Breast epithelium (tissue), 4 donors: ENCODE results near the gene DYSF. TPM values are rescaled to one million over a fixed set of nuclear protein-coding genes. Genes with fewer than 3 reads are reported as not detected.

Experiments
- DNase-seq, 2 donors: peaks; one replicate each; pipeline ENCODE4 v3.0.0-alpha.2; 2019; ENCODE audit warnings: low spot score in 2 of 2
- H3K27ac ChIP-seq, 2 donors: fragments of 200-600 bp; sonication (generic) in 1 of 2; one replicate each; pipeline ENCODE4 v1.5.1; 2016 to 2019; ENCODE audit warnings: mild to moderate bottlenecking in 1 of 2
- H3K27me3 ChIP-seq, 2 donors: fragments of 200-600 bp; sonication (generic) in 1 of 2; one replicate each; pipeline versions ENCODE4 v1.5.1 to v1.6.0; 2017 to 2019; ENCODE audit warnings: control low read depth in 1 of 2, mild to moderate bottlenecking in 1 of 2
- H3K36me3 ChIP-seq: fragments of 200-600 bp; one replicate; pipeline ENCODE4 v1.5.1; 2019
- H3K4me1 ChIP-seq, 2 donors: fragments of 200-600 bp; sonication (generic); one replicate each; pipeline ENCODE4 v1.5.1; 2016 to 2019; ENCODE audit warnings: control low read depth in 1 of 2
- H3K4me3 ChIP-seq, 3 donors: fragments of 200-600 bp; sonication (generic); 1 replicate in 2 of 3; 2 replicates in 1 of 3; pipeline ENCODE4 v1.5.1; 2016 to 2019; ENCODE audit warnings: mild to moderate bottlenecking in 3 of 3, moderate library complexity in 2 of 3
- H3K9me3 ChIP-seq, 2 donors: fragments of 200-600 bp; sonication (generic) in 1 of 2; one replicate each; pipeline ENCODE4 v1.5.1; 2016 to 2019; ENCODE audit warnings: control low read depth in 1 of 2
- CTCF ChIP-seq, 3 donors: fragments of 450-650 bp; IDR thresholded peaks; one replicate each; pipeline ENCODE4 v1.5.1; 2016 to 2017; ENCODE audit warnings: antibody characterized with exemption in 3 of 3, mild to moderate bottlenecking in 3 of 3, moderate library complexity in 3 of 3
- POLR2A ChIP-seq: fragments of 450-650 bp; IDR thresholded peaks from one replicate; pipeline ENCODE4 v1.6.1; 2016; ENCODE audit warnings: antibody characterized with exemption, mild to moderate bottlenecking, moderate library complexity
- POLR2AphosphoS5 ChIP-seq, 3 donors: sonication (generic); formaldehyde crosslinking; IDR thresholded peaks; one replicate each; pipeline ENCODE4 v1.6.1; 2017; ENCODE audit warnings: antibody characterized with exemption in 3 of 3
- intact Hi-C: fragments of 100-400 bp; cut with DNase I; formaldehyde crosslinking; loops from one replicate; pipeline ENCODE4 v1.15.1; 2023; ENCODE audit warnings: low total_unique reads
- total RNA-seq, 3 donors: library from RNA; depleted of rRNA; stranded (reverse); fragments of >200 nt; gene quantifications; one replicate each; pipeline ENCODE4 v1.1.0, GENCODE V29; 2016

The DYSF gene
- total RNA-seq, 3 donors from 2014 or later, result 3.0 to 15.7 (median 4.8) TPM

- intact Hi-C loops, result loop anchor here (5.0 kb wide), 1 partner anchor 1288 kb away; no protein-coding TSS in a partner anchor
- TF ChIP-seq POLR2A (no peak), POLR2AphosphoS5 (IDR thresholded peaks at IDR 0.05) (no peak), CTCF (IDR thresholded peaks at IDR 0.05) (no peak)
These were observed 231.1 kb downstream of the DYSF start for GRCh38 chr2:71684226-71685072.

GRCh38 chr2:71685073-71685848, 231.9 kb downstream of the DYSF start:
- TF ChIP-seq CTCF (IDR thresholded peaks at IDR 0.05) (no peak), POLR2AphosphoS5 (IDR thresholded peaks at IDR 0.05) (no peak)
- H3K36me3 ChIP-seq, result no peaks in the 10 kb centered on the region
- no peaks in the 10 kb centered on the region for H3K4me1 ChIP-seq
- intact Hi-C loops, result loop anchor here (5.0 kb wide), 1 partner anchor 1287 kb away; no protein-coding TSS in a partner anchor
- no peaks in the 10 kb centered on the region for H3K9me3 ChIP-seq
- H3K27ac ChIP-seq, result no peak overlapping the region
- no peaks in the 10 kb centered on the region for H3K27me3 ChIP-seq
- DNase-seq, result peak in 1 of 2 donors; percentile 43
- H3K4me3 ChIP-seq, result no peak overlapping the region

More at GRCh38 chr2:71684226-71685072, 231.1 kb downstream of the DYSF start:
- peak in 1 of 2 donors; percentile 37 for DNase-seq
- Histone ChIP-seq H3K4me3 (no peak overlapping the region), H3K9me3 (no peaks in the 10 kb centered on the region), H3K27ac (no peak overlapping the region), H3K4me1 (no peaks in the 10 kb centered on the region), H3K36me3 (no peaks in the 10 kb centered on the region), H3K27me3 (no peaks in the 10 kb centered on the region)

GRCh38 chr2:71685941-71686611, 232.7 kb downstream of the DYSF start:
- TF ChIP-seq POLR2AphosphoS5 (IDR thresholded peaks at IDR 0.05) (no peak), POLR2A (no peak), CTCF (IDR thresholded peaks at IDR 0.05) (no peak)
- intact Hi-C loops, result loop anchor here (5.0 kb wide), 1 partner anchor 1286 kb away; no protein-coding TSS in a partner anchor
- Histone ChIP-seq H3K27me3 (no peaks in the 10 kb centered on the region), H3K36me3 (no peaks in the 10 kb centered on the region), H3K9me3 (no peaks in the 10 kb centered on the region), H3K27ac (no peak overlapping the region), H3K4me3 (no peak overlapping the region), H3K4me1 (no peaks in the 10 kb centered on the region)
- DNase-seq, result peak in 1 of 2 donors; percentile 28

- H3K27me3 ChIP-seq, result no peaks in the 10 kb centered on the region
- peak in 1 of 2 donors; percentile 5 for DNase-seq
- H3K4me1 ChIP-seq, result no peaks in the 10 kb centered on the region
- no peaks in the 10 kb centered on the region for H3K9me3 ChIP-seq
- H3K27ac ChIP-seq, result no peak overlapping the region
- no peak for TF ChIP-seq POLR2AphosphoS5 (IDR thresholded peaks at IDR 0.05)
- no peak for TF ChIP-seq CTCF (IDR thresholded peaks at IDR 0.05)
- TF ChIP-seq POLR2A, result no peak
- H3K4me3 ChIP-seq, result no peak overlapping the region
- intact Hi-C loops, result loop anchor here (5.0 kb wide), 1 partner anchor 1286 kb away; no protein-coding TSS in a partner anchor
- H3K36me3 ChIP-seq, result no peaks in the 10 kb centered on the region
These were observed 233.4 kb downstream of the DYSF start for GRCh38 chr2:71686781-71687180.
